IPS DF 4.7 (cell line): Measurements from ENCODE around the gene PSD4.

Experiments
- DNase-seq: peaks from one replicate; pipeline ENCODE4 v3.0.0-alpha.2; 2013; ENCODE audit warnings: low spot score; ENCODE audit errors: extremely low read depth

The PSD4 gene

GRCh38 chr2:113236367-113237159 is 62.8 kb downstream of the PSD4 start:
- no peak for DNase-seq

GRCh38 chr2:113237604-113238160 is 63.9 kb downstream of the PSD4 start:
- DNase-seq: no peak

- DNase-seq: no peak
Observed at GRCh38 chr2:113238871-113239839, 65.4 kb downstream of the PSD4 start.

GRCh38 chr2:113240150-113240914 is 66.6 kb downstream of the PSD4 start:
- DNase-seq: no peak

- no peak for DNase-seq
Observed at GRCh38 chr2:113240915-113241911, 67.4 kb downstream of the PSD4 start.

- no peak for DNase-seq
Observed at GRCh38 chr2:113242327-113242726, 68.6 kb downstream of the PSD4 start.

- no peak for DNase-seq
Observed at GRCh38 chr2:113245276-113245711, 71.5 kb downstream of the PSD4 start.

GRCh38 chr2:113246606-113247005 is 72.8 kb downstream of the PSD4 start:
- DNase-seq: no peak

- DNase-seq: peak; percentile 36
Observed at GRCh38 chr2:113248997-113249770, 75.4 kb downstream of the PSD4 start.

GRCh38 chr2:113251118-113251517 is 77.3 kb downstream of the PSD4 start:
- no peak for DNase-seq

- no peak for DNase-seq
Observed at GRCh38 chr2:113252047-113252590, 78.3 kb downstream of the PSD4 start.

GRCh38 chr2:113253453-113253852 is 79.7 kb downstream of the PSD4 start:
- no peak for DNase-seq

GRCh38 chr2:113255140-113256070 is 81.6 kb downstream of the PSD4 start:
- no peak for DNase-seq

GRCh38 chr2:113257516-113258264 is 83.9 kb downstream of the PSD4 start:
- DNase-seq: no peak

- no peak for DNase-seq
Observed at GRCh38 chr2:113258471-113259147, 84.8 kb downstream of the PSD4 start.
